SK-MEL-5 (cell line): ENCODE results near the gene SLC12A2. TPM values are rescaled to one million over a fixed set of nuclear protein-coding genes. Genes with fewer than 3 reads are reported as not detected.

Source experiments
- DNase-seq: peaks from one replicate; pipeline ENCODE4 v3.0.0-alpha.2; 2016; ENCODE audit warnings: low read depth, low spot score
- in situ Hi-C: cut with HindIII; loops from 2 replicates; pipeline ENCODE4 v1.10.0; 2016; ENCODE audit warnings: low sequenced_read_pairs, high pct_unique_total_duplicates, low pct_unique_long_range_greater_than_20kb
- total RNA-seq: library from RNA; depleted of rRNA; stranded (reverse); fragments of >200 nt; shearing (Covaris generic); gene quantifications from 2 replicates; pipeline ENCODE4 v1.2.3, GENCODE V29; 2014

Gene SLC12A2
- total RNA-seq, 1 experiment from 2014 or later, result 27.0 TPM

DNA sequence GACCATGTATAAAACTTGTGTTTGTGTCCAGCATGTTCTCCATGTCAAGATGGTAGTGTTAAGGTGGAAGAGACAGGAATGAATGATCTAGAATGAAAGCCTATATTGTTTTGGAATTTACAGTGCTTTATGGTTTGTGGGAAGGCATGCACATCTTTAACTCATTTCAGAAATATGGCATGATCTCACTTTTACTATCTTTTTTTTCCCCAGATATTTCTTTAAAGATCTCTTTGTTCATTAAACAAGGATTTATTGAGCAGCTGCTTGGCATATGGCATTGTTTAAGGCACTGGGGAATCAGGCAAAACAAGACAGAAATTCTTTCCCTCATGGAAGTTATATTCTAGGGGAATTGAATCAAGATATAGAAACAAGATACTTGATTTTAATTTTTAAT lies 51.7 kb downstream of the SLC12A2 start:
- DNase-seq, result peak; percentile 88
- in situ Hi-C loops, result no loop called here

DNA sequence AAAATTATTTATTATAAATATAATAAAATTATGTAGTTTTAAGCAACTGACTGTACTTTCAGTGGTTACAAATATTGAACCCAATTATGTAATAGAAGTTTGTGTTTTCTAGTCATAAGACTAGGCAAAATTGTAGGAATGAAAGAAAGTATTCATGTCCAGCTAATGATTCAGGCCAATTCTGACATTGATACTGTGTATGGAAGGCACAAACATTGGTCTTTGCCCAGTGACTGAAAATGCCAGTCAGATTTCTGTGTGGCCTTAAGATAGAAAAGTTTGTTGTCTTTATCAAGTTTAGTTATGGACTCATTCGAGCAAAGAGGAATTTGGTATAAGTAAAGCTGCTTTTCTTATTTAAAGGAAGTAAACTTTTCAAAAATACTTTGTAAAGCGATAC lies 60.3 kb downstream of the SLC12A2 start:
- in situ Hi-C loops, result no loop called here

GRCh38 chr5:128144491-128144890 lies 60.9 kb downstream of the SLC12A2 start:
- in situ Hi-C loops, result no loop called here
- peak; percentile 32 for DNase-seq

More for the DNA sequence above, 60.3 kb downstream of the SLC12A2 start:
- peak; percentile 84 for DNase-seq

- no peak for DNase-seq
Measured at GRCh38 chr5:128146671-128147070, 63.1 kb downstream of the SLC12A2 start.

GRCh38 chr5:128154943-128155342 lies 71.4 kb downstream of the SLC12A2 start:
- in situ Hi-C loops, result no loop called here
- DNase-seq, result no peak

More at GRCh38 chr5:128146671-128147070, 63.1 kb downstream of the SLC12A2 start:
- in situ Hi-C loops, result no loop called here

GRCh38 chr5:128155776-128156175 lies 72.2 kb downstream of the SLC12A2 start:
- in situ Hi-C loops, result no loop called here
- DNase-seq, result peak; percentile 11

GRCh38 chr5:128156521-128156920 lies 73.0 kb downstream of the SLC12A2 start:
- DNase-seq, result no peak

GRCh38 chr5:128158342-128158741 lies 74.8 kb downstream of the SLC12A2 start:
- DNase-seq, result no peak
- in situ Hi-C loops, result no loop called here

More at GRCh38 chr5:128156521-128156920, 73.0 kb downstream of the SLC12A2 start:
- in situ Hi-C loops, result no loop called here

DNA sequence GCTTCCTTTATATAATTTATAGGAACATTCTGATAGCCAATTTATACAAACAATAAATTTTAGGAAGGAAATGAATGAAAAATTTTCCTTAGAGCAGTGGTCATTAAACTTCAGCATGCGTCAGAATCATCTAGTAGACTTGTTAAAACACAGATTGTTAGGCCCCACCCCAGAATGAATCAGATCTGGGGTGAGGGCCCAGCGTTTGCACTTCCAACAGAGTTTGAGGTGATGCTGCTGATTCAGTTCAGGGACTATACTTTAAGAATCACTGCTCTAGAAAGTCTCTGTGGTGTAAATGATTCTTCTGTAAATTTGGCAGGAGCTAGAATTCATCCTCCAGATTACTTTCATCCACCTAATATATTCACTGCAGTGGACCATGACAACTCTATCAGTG lies 80.4 kb downstream of the SLC12A2 start:
- no peak for DNase-seq
- in situ Hi-C loops, result no loop called here

DNA sequence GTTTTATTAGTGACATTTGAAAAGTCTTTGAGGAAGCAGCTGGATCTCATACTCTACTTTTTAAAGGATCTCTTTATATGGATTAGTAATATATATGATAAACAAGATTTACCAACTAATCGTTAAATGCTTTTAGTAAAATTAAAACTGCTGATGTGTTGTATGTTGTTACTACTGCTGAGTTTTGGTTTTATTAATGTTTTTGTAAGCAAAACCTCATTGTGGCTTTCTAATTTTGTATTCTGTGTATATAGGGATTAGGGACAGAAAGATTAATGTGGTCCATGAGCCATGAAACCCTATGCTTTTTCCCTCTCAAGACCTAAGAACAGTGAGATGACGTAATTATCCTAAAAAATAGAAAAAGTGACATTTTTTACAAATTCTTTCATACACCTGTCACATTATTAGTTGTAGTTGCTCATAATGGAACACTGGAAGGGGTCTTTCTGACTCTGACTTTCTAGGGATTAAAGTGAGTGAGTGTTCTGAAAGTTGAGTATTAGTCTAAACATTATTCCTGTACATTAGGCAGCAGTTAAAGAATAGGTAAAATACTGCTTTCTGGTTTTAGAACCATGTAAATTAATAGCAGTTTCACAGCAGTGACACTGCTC lies 85.9 kb downstream of the SLC12A2 start:
- DNase-seq, result no peak
- in situ Hi-C loops, result no loop called here

DNA sequence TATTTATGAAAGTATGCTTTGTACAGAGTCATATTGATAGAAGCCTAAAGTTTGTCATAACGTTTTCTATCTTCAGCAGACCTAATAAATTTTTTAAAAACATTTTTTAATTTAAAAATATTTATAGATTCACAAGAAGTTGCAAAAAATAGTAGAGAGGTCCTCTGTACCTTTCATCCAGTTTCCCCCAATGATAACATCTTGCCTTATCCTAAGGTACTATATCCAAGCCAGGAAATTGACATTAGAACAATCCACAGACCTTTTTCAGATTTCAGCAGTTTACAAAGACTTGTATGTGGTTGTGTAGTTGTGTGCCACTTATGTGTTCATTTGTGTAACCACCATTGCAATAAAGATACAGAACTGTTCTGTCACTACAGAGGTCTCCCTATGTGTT lies 88.5 kb downstream of the SLC12A2 start:
- in situ Hi-C loops, result no loop called here
- DNase-seq, result no peak

DNA sequence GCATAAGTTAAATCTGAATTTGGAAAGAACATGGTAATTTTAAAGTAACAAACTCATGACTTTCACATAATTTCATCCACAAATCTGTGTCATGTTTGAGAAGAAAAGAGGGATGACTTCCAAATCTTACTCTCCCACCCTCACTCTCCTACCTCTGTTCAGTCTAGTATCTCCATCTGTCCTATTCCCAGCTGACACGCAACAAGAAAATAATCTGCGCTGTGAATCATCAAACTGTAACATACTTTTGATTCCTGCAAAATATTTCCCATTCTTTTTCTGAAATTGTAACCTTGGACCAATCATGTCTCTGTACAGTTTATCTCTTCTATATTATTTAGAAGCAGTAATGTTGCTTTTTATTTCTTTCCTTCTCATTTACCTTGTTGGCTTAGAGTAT lies 91.4 kb downstream of the SLC12A2 start:
- in situ Hi-C loops, result loop anchor here (25.0 kb wide), 1 partner anchor 413 kb away; no protein-coding TSS in a partner anchor
- no peak for DNase-seq

DNA sequence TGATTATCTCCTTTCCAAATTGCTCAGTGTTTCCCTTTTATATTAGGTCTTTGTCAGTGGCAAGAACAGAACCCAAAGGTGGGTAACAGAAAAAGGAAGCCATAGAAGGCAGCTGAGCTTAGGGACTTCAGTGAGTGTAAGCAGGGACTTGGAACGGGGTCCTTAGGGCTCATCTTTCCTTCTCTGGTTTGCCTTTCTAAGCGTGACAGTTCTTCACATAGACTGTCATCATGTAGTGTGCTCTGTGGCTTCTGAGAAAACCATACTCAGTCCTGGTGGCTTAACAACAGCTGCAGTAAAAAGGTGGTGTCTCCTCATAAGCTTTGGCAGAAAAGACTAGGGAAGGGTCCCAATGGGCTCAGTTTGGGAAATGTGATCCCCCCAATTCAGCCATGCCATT lies 108.8 kb downstream of the SLC12A2 start:
- no peak for DNase-seq
- in situ Hi-C loops, result loop anchor here (25.0 kb wide), 1 partner anchor 430 kb away; no protein-coding TSS in a partner anchor

DNA sequence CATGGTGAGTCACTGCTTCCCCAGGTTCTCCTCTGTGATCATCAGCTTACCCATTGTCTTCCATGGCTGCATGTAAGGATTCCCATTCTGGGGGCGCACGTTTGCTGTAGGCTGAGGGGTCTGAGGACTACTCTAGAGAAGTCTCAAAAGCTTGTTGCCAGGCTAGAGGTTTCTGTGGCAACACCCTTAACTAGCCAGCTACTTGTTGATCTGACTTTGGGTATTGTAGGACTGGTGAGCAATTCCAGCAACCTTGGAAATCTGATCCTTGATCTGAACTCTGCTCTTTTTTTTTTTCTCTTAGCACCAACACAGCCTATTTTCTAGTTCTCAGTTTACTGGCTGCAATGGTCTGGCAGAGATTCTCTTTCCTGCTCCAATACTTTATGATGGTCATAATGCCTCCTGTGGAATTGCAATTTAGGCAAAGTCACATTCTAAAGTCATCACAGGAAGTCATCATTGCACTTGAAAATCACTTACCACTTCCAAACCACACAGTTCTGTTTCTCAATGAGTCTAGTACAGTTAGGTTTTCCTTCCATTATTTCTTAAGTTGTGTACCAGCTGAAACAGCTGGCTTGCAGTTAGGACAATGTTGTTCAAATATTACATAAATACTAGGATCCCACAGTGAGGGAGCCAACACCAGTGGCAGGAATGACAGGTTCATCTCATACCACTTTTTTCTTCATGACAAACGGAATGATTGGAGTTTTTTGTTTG lies 110.3 kb downstream of the SLC12A2 start:
- in situ Hi-C loops, result loop anchor here (25.0 kb wide), 1 partner anchor 432 kb away; no protein-coding TSS in a partner anchor
- DNase-seq, result no peak

DNA sequence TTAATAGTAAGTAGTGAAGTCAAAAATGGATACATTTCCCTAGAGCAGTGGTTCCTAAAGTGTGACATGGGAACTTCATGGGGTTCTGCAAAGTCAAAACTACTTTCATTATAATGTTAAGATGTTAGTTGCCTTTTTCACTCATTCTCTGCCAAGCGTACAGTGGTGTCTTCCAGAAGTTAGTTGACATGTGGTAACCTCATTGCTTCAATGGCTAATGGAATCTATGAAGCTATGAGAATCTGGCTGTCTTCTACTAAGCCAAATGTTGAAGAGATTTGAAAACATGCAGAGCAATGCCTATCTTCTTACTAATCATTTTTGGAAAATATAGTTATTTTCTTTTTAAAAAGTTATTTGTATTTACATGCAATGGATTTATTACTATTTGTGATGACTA lies 111.8 kb downstream of the SLC12A2 start:
- in situ Hi-C loops, result loop anchor here (25.0 kb wide), 1 partner anchor 433 kb away; no protein-coding TSS in a partner anchor

DNA sequence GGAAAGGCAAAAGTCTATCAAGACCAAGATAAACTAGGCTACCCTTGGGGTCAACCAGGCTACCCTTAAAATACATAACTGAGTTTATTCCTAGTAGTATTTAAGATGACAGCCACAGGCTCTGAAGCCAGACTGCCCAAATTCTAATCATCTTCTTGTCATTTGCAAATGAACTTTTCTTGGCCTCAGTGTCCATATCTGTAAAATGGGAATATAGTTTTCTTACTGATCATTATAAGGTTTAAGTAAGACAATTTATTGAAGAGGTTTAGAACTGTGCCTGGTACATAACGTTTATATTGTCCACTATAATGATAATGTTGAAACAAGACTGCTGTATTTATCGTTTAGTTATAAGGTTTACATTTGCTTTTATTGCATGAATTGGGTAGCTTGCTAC lies 112.5 kb downstream of the SLC12A2 start:
- in situ Hi-C loops, result loop anchor here (25.0 kb wide), 1 partner anchor 434 kb away; no protein-coding TSS in a partner anchor
- DNase-seq, result no peak

More for the DNA sequence above, 111.8 kb downstream of the SLC12A2 start:
- DNase-seq, result no peak

DNA sequence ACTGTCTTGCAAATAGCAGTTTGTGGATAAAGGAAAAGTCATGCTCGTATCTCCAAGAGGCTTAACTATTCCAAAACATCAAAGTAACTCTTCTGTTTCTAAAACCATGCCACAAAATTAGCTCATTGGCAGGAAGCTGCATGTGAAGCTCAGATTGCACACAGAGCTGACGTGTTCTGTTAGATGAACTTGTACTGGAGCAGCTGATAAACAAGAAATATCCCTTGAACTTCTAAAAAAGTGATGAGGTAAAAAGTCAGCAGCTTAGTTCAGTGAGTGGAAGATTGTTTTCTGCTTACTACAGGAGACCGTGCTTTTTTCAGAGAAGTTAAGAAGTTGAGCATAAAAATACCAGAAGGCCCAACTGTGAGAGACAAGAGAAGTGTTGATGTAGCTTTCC lies 113.2 kb downstream of the SLC12A2 start:
- DNase-seq, result no peak
- in situ Hi-C loops, result loop anchor here (25.0 kb wide), 1 partner anchor 434 kb away; no protein-coding TSS in a partner anchor

DNA sequence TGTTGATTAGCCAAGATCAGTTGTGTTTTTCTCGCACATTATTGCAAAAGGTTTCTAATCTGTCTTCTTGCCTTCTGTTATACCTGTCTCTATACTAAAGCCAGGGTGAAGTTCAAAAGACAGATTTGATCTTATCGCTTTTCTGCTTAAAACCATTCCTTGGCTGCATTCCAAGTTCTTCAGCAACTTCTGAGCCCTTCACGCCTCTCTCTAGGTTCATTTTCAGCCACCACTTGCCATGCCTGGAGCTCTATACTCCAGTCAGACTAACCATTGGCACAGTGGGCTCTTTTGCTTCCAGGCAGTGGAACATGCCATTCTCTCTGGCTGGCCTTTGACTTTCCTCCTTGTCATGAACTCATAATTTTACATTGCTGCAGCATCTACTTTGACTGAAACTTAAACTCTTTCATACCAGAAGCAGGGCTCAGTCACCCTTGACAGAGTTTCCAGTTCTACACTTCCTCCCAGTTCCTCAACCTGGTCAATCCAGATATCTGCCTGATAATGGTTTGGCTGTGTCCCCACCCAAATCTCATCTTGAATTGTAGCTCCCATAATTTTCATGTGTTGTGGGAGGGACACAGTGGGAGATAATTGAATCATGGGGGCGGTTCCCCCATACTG lies 114.4 kb downstream of the SLC12A2 start:
- in situ Hi-C loops, result loop anchor here (25.0 kb wide), 1 partner anchor 436 kb away; no protein-coding TSS in a partner anchor
- no peak for DNase-seq
